ENCODE data around the gene DLGAP4. TPM values are rescaled to one million over a fixed set of nuclear protein-coding genes. Genes with fewer than 3 reads are reported as not detected.

The DLGAP4 gene
- total and polyA plus RNA-seq, 2 of the 13 experiments (the other 11 are each of a cell fraction or from before 2014, with no cell fraction given): 15.2 to 26.7 TPM

DNA sequence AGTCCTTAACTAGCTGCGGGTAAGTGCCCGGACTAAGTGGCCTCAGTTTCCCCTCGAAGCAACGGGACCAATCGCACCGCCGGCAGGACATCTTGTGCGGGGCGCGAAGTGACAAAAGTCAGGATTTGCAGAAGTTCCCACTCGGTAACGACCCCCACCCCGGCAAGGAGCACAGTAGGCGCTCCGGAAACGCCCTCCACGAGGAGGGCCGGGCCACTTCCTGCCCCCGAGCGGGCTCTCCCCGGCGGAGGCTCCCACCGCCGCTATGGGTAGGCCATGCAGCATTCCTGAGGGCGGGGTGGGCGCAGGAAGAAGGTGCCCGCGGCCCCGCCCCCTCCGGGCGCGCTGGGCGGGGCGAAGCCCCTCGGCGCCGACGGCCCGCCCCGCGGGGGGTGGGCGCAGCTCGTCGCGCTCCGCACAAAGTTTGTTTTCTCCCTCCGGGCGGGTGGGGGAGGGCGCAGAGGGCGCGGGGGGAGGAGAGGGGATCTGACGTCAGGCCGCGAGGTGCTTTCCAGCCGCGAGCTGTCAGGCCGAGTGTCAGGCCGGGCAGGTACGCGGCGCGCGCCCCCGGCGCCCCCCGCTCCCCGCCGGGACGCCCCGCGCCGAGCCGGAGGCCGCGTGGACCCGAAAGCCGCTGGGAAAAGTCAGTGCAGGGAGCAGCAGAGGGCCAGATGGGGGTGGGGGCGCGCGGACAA is 267.1 kb downstream of the DLGAP4 start, which contains the start of gene TGIF2 (continued):
- TF ChIP-seq, protein P1, sequence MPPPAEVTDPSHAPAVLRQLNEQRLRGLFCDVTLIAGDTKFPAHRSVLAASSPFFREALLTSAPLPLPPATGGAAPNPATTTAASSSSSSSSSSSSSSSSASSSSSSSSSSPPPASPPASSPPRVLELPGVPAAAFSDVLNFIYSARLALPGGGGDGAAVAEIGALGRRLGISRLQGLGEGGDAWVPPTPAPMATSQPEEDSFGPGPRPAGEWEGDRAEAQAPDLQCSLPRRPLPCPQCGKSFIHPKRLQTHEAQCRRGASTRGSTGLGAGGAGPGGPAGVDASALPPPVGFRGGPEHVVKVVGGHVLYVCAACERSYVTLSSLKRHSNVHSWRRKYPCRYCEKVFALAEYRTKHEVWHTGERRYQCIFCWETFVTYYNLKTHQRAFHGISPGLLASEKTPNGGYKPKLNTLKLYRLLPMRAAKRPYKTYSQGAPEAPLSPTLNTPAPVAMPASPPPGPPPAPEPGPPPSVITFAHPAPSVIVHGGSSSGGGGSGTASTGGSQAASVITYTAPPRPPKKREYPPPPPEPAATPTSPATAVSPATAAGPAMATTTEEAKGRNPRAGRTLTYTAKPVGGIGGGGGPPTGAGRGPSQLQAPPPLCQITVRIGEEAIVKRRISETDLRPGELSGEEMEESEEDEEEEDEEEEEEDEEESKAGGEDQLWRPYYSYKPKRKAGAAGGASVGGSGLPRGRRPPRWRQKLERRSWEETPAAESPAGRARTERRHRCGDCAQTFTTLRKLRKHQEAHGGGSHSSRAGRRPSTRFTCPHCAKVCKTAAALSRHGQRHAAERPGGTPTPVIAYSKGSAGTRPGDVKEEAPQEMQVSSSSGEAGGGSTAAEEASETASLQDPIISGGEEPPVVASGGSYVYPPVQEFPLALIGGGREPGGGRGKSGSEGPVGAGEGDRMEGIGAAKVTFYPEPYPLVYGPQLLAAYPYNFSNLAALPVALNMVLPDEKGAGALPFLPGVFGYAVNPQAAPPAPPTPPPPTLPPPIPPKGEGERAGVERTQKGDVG (CRISPR knock-in tag; IDR thresholded peaks at IDR 0.05; ENCODE audit: borderline replicate concordance): 0 out of 2 replicates have a peak, but pooled peaks have one; percentile 44
- peak; percentile 85 for TF ChIP-seq ZNF431 (CRISPR knock-in tag; IDR thresholded peaks at IDR 0.05; ENCODE audit: borderline replicate concordance, low read depth)
- TF ChIP-seq ZNF781 (CRISPR knock-in tag; IDR thresholded peaks at IDR 0.05; ENCODE audit: borderline replicate concordance, not compliant biosample characterization): peak; percentile 85
- TF ChIP-seq, protein P2, sequence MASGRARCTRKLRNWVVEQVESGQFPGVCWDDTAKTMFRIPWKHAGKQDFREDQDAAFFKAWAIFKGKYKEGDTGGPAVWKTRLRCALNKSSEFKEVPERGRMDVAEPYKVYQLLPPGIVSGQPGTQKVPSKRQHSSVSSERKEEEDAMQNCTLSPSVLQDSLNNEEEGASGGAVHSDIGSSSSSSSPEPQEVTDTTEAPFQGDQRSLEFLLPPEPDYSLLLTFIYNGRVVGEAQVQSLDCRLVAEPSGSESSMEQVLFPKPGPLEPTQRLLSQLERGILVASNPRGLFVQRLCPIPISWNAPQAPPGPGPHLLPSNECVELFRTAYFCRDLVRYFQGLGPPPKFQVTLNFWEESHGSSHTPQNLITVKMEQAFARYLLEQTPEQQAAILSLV (CRISPR knock-in tag; IDR thresholded peaks at IDR 0.05; ENCODE audit: borderline replicate concordance): peak; percentile 98; the same call in 1 of the 2 replicates
- TF ChIP-seq, protein P3, sequence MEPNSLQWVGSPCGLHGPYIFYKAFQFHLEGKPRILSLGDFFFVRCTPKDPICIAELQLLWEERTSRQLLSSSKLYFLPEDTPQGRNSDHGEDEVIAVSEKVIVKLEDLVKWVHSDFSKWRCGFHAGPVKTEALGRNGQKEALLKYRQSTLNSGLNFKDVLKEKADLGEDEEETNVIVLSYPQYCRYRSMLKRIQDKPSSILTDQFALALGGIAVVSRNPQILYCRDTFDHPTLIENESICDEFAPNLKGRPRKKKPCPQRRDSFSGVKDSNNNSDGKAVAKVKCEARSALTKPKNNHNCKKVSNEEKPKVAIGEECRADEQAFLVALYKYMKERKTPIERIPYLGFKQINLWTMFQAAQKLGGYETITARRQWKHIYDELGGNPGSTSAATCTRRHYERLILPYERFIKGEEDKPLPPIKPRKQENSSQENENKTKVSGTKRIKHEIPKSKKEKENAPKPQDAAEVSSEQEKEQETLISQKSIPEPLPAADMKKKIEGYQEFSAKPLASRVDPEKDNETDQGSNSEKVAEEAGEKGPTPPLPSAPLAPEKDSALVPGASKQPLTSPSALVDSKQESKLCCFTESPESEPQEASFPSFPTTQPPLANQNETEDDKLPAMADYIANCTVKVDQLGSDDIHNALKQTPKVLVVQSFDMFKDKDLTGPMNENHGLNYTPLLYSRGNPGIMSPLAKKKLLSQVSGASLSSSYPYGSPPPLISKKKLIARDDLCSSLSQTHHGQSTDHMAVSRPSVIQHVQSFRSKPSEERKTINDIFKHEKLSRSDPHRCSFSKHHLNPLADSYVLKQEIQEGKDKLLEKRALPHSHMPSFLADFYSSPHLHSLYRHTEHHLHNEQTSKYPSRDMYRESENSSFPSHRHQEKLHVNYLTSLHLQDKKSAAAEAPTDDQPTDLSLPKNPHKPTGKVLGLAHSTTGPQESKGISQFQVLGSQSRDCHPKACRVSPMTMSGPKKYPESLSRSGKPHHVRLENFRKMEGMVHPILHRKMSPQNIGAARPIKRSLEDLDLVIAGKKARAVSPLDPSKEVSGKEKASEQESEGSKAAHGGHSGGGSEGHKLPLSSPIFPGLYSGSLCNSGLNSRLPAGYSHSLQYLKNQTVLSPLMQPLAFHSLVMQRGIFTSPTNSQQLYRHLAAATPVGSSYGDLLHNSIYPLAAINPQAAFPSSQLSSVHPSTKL (CRISPR knock-in tag; IDR thresholded peaks at IDR 0.05): peak; percentile 49; the same call in 1 of the 2 replicates
- TF ChIP-seq ARNT2 (CRISPR knock-in tag; IDR thresholded peaks at IDR 0.05; ENCODE audit: low read depth): peak; percentile 85; the same call in 1 of the 2 replicates
- TF ChIP-seq, protein P4, sequence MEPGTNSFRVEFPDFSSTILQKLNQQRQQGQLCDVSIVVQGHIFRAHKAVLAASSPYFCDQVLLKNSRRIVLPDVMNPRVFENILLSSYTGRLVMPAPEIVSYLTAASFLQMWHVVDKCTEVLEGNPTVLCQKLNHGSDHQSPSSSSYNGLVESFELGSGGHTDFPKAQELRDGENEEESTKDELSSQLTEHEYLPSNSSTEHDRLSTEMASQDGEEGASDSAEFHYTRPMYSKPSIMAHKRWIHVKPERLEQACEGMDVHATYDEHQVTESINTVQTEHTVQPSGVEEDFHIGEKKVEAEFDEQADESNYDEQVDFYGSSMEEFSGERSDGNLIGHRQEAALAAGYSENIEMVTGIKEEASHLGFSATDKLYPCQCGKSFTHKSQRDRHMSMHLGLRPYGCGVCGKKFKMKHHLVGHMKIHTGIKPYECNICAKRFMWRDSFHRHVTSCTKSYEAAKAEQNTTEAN (CRISPR knock-in tag; conservative IDR thresholded peaks at IDR 0.05): peak; percentile 75; the same call in 1 of the 2 replicates
- no peak for TF ChIP-seq ZNF703 (CRISPR knock-in tag; IDR thresholded peaks at IDR 0.05; ENCODE audit: borderline replicate concordance)
- TF ChIP-seq ISX (CRISPR knock-in tag; conservative IDR thresholded peaks at IDR 0.05): no peak
- no peak for TF ChIP-seq TCF7 (IDR thresholded peaks at IDR 0.05; ENCODE audit: low read depth)
- TF ChIP-seq SP4 (CRISPR knock-in tag; IDR thresholded peaks at IDR 0.05): peak; percentile 95
- TF ChIP-seq, protein P5, sequence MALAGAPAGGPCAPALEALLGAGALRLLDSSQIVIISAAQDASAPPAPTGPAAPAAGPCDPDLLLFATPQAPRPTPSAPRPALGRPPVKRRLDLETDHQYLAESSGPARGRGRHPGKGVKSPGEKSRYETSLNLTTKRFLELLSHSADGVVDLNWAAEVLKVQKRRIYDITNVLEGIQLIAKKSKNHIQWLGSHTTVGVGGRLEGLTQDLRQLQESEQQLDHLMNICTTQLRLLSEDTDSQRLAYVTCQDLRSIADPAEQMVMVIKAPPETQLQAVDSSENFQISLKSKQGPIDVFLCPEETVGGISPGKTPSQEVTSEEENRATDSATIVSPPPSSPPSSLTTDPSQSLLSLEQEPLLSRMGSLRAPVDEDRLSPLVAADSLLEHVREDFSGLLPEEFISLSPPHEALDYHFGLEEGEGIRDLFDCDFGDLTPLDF (CRISPR knock-in tag; IDR thresholded peaks at IDR 0.05): no peak
- peak; percentile 89; the same call in 1 of the 2 replicates for TF ChIP-seq SALL1 (CRISPR knock-in tag; IDR thresholded peaks at IDR 0.05)
- no peak for TF ChIP-seq GZF1 (CRISPR knock-in tag; IDR thresholded peaks at IDR 0.05)
- TF ChIP-seq NCOA5 (CRISPR knock-in tag; IDR thresholded peaks at IDR 0.05): no peak
- peak; percentile 87 for TF ChIP-seq HOXA3 (CRISPR knock-in tag; IDR thresholded peaks at IDR 0.05)
- peak; percentile 87; the same call in 1 of the 2 replicates for TF ChIP-seq SNAI1 (CRISPR knock-in tag; IDR thresholded peaks at IDR 0.05; ENCODE audit: borderline replicate concordance)
- TF ChIP-seq SMARCE1 (IDR thresholded peaks at IDR 0.05; ENCODE audit: borderline replicate concordance): no peak

Measured in HepG2 (cell line).